GM13977 (cell line): ENCODE measurements around the gene TMEM266.
A peak's percentile ranks its signal among the peaks of the same experiment; 100 is the strongest.

ENCODE experiments used
- DNase-seq: peaks from one replicate; pipeline ENCODE4 v3.0.0; 2012; ENCODE audit warnings: low spot score
- in situ Hi-C: fragments of 300-500 bp; cut with MboI; formaldehyde crosslinking; loops from one replicate; pipeline ENCODE4 v1.12.0; 2022; ENCODE audit warnings: low sequenced_read_pairs, low pct_unique_long_range_greater_than_20kb, mixed read lengths, inconsistent platforms; ENCODE audit not compliant: unreplicated experiment
- TF ChIP-seq, protein P1 (sequence below): IDR thresholded peaks from 2 replicates; pipeline ENCODE4 v1.5.1; 2012; ENCODE audit warnings: mild to moderate bottlenecking, control low read depth; ENCODE audit not compliant: insufficient read depth; ENCODE audit errors: extremely low read depth, missing control alignments

Gene TMEM266

DNA sequence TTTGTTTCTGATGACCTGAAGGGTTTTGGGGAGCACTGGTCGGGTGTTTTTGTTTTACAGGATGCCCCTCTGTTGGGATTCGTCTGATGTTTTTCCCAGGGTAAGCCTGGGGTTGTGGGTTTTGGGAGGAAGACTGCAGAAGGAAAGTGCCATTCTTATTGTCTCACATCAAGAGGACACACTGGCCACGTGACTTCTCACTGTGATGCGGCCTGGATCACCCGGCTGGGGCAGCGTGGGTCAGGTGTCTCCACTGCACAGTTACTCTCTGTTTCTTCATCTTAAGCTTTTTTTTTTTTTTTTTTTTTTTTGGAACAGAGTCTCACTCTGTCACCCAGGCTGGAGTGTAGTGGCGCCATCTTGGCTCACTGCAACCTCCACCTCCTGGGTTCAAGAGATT lies 120.5 kb downstream of the TMEM266 start:
- in situ Hi-C loops = no loop called here
- TF ChIP-seq, protein P1, sequence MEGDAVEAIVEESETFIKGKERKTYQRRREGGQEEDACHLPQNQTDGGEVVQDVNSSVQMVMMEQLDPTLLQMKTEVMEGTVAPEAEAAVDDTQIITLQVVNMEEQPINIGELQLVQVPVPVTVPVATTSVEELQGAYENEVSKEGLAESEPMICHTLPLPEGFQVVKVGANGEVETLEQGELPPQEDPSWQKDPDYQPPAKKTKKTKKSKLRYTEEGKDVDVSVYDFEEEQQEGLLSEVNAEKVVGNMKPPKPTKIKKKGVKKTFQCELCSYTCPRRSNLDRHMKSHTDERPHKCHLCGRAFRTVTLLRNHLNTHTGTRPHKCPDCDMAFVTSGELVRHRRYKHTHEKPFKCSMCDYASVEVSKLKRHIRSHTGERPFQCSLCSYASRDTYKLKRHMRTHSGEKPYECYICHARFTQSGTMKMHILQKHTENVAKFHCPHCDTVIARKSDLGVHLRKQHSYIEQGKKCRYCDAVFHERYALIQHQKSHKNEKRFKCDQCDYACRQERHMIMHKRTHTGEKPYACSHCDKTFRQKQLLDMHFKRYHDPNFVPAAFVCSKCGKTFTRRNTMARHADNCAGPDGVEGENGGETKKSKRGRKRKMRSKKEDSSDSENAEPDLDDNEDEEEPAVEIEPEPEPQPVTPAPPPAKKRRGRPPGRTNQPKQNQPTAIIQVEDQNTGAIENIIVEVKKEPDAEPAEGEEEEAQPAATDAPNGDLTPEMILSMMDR = no peak
- no peak for DNase-seq

DNA sequence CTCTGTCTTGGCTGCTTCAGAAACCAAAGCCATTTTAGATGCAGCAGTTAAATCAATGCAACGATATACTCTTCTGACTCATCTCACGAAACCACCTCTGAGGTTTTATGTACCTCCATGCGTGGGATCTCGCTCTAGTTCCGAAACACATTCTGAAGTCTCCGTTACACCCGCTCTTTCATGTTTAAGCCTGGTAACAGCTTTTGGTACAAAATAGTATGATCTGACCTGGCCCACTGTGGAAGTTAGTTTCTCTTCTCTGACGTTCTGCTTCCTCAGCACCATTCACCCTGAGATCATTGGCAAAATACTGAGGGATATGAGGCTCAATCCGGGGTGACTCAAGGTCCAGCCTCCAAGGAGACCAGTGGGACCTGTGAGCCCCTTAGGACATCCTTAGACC lies 121.9 kb downstream of the TMEM266 start:
- in situ Hi-C loops = no loop called here
- TF ChIP-seq, protein P1 = no peak
- peak; percentile 83 for DNase-seq

GRCh38 chr15:76183930-76184649 lies 124.3 kb downstream of the TMEM266 start:
- in situ Hi-C loops = no loop called here
- DNase-seq = no peak
- TF ChIP-seq, protein P1 = no peak

- TF ChIP-seq, protein P1 = no peak
- in situ Hi-C loops = no loop called here
- DNase-seq = no peak
These were observed 124.9 kb downstream of the TMEM266 start for GRCh38 chr15:76184650-76185035.

DNA sequence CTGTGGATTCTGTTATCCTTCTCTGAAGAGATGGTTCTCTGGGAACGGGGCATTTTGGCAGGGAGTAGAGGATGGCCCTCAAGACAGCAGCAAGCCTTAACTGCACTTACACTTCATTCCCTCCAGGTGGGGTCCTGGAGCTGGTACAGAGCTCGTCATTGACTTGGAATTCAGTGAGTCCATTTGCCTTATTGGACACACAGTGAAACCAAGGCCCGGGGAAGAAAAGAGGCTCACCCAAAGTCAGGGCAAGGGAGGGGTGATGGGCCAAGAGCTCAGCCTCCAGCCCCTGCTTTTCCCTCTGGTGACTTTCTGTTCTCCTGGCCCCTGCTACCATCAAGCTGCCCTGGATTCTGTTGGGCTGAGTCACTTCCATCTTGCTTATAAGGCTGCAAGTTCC lies 125.9 kb downstream of the TMEM266 start:
- TF ChIP-seq, protein P1 = peak; percentile 78
- DNase-seq = peak; percentile 60
- in situ Hi-C loops = no loop called here

GRCh38 chr15:76187163-76187562 lies 127.4 kb downstream of the TMEM266 start:
- TF ChIP-seq, protein P1 = no peak
- in situ Hi-C loops = no loop called here
- DNase-seq = no peak
